Peyer's patch (tissue), 4 donors: ENCODE measurements around the gene SLC6A3. TPM values are rescaled to one million over a fixed set of nuclear protein-coding genes. Genes with fewer than 3 reads are reported as not detected.

Source experiments
- DNase-seq, 3 donors: peaks; one replicate each; pipeline ENCODE4 v3.0.0-alpha.2; 2017 to 2019
- H3K27ac ChIP-seq, 4 donors: fragments of 200-600 bp; sonication (generic); one replicate each; pipeline ENCODE4 v1.5.1; 2016 to 2019
- H3K27me3 ChIP-seq, 2 donors: fragments of 200-600 bp; sonication (generic); one replicate each; pipeline ENCODE4 v1.5.1; 2019
- H3K36me3 ChIP-seq, 3 donors: fragments of 200-600 bp; sonication (generic); one replicate each; pipeline ENCODE4 v1.5.1; 2016 to 2019
- H3K4me1 ChIP-seq, 4 donors: fragments of 200-600 bp; sonication (generic); one replicate each; pipeline ENCODE4 v1.5.1; 2016 to 2019
- H3K4me3 ChIP-seq, 4 donors: fragments of 200-600 bp; sonication (generic); 1 replicate in 3 of 4; 2 replicates in 1 of 4; pipeline ENCODE4 v1.5.1; 2016 to 2019; ENCODE audit warnings: mild to moderate bottlenecking in 1 of 4
- H3K9me3 ChIP-seq, 4 donors: fragments of 200-600 bp; sonication (generic); one replicate each; pipeline ENCODE4 v1.5.1; 2016 to 2019; ENCODE audit warnings: mild to moderate bottlenecking in 1 of 4
- CTCF ChIP-seq, 6 experiments: fragments of 450-650 bp in 4 of 6; fragments of 200-600 bp in 2 of 6; sonication (generic) in 1 of 6; IDR thresholded peaks; one replicate each; pipeline ENCODE4 v1.5.1; 2017 to 2019; ENCODE audit warnings: antibody characterized with exemption in 6 of 6, mild to moderate bottlenecking in 3 of 6, moderate library complexity in 1 of 6
- POLR2A ChIP-seq, 2 donors: fragments of 450-650 bp; IDR thresholded peaks; one replicate each; pipeline ENCODE4 v1.5.1; 2017; ENCODE audit warnings: antibody characterized with exemption in 2 of 2, mild to moderate bottlenecking in 2 of 2, moderate library complexity in 2 of 2
- total RNA-seq, 4 donors: library from RNA; depleted of rRNA; stranded (reverse); fragments of >200 nt; gene quantifications; one replicate each; pipeline ENCODE4 v1.1.0, GENCODE V29; 2016

Gene SLC6A3
- total RNA-seq, 4 donors from 2014 or later = 0.40 to 0.70 TPM; not detected in 2

- no peaks in the 10 kb centered on the region for H3K36me3 ChIP-seq
- DNase-seq = no peak
- no peaks in the 10 kb centered on the region for H3K27me3 ChIP-seq
- H3K4me1 ChIP-seq = no peaks in the 10 kb centered on the region
- H3K9me3 ChIP-seq = no peaks in the 10 kb centered on the region
- TF ChIP-seq POLR2A (IDR thresholded peaks at IDR 0.05) (no peak), CTCF (IDR thresholded peaks at IDR 0.05) (no peak)
- H3K27ac ChIP-seq = peak overlapping the region in 1 of 4 donors; percentile 38
- H3K4me3 ChIP-seq = no peak overlapping the region
Measured at GRCh38 chr5:1371218-1371971, 73.8 kb downstream of the SLC6A3 start.

- no peak for DNase-seq
- Histone ChIP-seq H3K4me1 (no peaks in the 10 kb centered on the region), H3K27me3 (no peaks in the 10 kb centered on the region), H3K9me3 (no peaks in the 10 kb centered on the region), H3K36me3 (no peaks in the 10 kb centered on the region), H3K4me3 (no peak overlapping the region), H3K27ac (no peak overlapping the region)
- no peak for TF ChIP-seq CTCF (IDR thresholded peaks at IDR 0.05)
- no peak for TF ChIP-seq POLR2A (IDR thresholded peaks at IDR 0.05)
Measured at GRCh38 chr5:1370006-1370405, 75.2 kb downstream of the SLC6A3 start.

- no peaks in the 10 kb centered on the region for H3K36me3 ChIP-seq
- DNase-seq = peak in 1 of 3 donors; percentile 77
- TF ChIP-seq CTCF (IDR thresholded peaks at IDR 0.05) (no peak), POLR2A (IDR thresholded peaks at IDR 0.05) (peak; percentile 22 to 46)
- H3K4me1 ChIP-seq = no peaks in the 10 kb centered on the region
- H3K9me3 ChIP-seq = no peaks in the 10 kb centered on the region
- H3K27me3 ChIP-seq = no peaks in the 10 kb centered on the region
- H3K4me3 ChIP-seq = no peak overlapping the region
- H3K27ac ChIP-seq = peak overlapping the region in 1 of 4 donors; percentile 59
Measured at GRCh38 chr5:1368756-1369155, 76.5 kb downstream of the SLC6A3 start.

DNA sequence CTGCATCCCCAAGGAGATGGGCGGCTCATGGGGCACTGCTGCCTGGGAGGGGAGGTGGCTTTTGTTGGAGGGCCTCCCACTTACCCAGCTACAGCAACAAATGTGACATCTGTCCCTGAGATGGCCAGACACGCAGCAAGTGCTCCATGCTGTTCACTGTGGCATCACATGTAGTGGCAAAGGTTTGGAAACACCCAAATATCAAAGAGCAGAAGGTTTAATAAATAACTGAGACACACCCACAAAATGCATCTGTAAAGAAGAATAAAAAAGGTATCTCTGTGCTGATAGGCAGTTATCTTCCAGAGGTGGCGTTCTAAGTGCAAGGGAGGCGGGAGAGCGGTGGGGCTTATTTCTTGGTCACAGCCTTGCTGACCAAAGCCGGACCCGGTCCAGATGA lies 77.0 kb downstream of the SLC6A3 start:
- TF ChIP-seq CTCF (IDR thresholded peaks at IDR 0.05) (no peak), POLR2A (IDR thresholded peaks at IDR 0.05) (no peak)
- no peak overlapping the region for H3K4me3 ChIP-seq
- no peak for DNase-seq
- no peaks in the 10 kb centered on the region for H3K9me3 ChIP-seq
- no peaks in the 10 kb centered on the region for H3K27me3 ChIP-seq
- peak overlapping the region in 1 of 4 donors; percentile 59 for H3K27ac ChIP-seq
- H3K4me1 ChIP-seq = no peaks in the 10 kb centered on the region
- no peaks in the 10 kb centered on the region for H3K36me3 ChIP-seq

DNA sequence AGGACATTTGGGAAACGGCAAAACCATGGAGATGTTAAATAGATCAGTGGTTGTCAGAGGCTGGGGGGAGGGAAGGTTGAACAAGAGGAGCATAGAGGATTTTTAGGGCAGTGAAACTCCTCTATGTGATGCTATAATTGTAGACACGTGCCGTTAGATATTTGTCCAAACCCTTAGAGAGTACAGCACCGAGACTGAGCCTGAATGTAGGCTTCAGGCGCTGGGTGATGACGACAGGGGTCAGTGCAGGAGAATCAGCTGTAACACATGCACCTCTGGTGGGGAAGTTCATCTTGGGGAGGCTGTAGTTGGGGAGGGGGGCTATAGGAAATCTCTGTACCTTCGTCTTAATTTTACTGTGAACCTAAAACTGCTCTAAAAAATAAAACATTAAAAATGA lies 78.1 kb downstream of the SLC6A3 start:
- no peak overlapping the region for H3K4me3 ChIP-seq
- no peak for TF ChIP-seq CTCF (IDR thresholded peaks at IDR 0.05)
- TF ChIP-seq POLR2A (IDR thresholded peaks at IDR 0.05) = no peak
- DNase-seq = no peak
- no peaks in the 10 kb centered on the region for H3K36me3 ChIP-seq
- H3K27ac ChIP-seq = no peak overlapping the region
- H3K27me3 ChIP-seq = no peaks in the 10 kb centered on the region
- no peaks in the 10 kb centered on the region for H3K9me3 ChIP-seq
- H3K4me1 ChIP-seq = no peaks in the 10 kb centered on the region
